Measurements from ENCODE around the gene GNG8. TPM values are rescaled to one million over a fixed set of nuclear protein-coding genes. Genes with fewer than 3 reads are reported as not detected.

The GNG8 gene
- total RNA-seq, 1 experiment from 2014 or later = not detected

DNA sequence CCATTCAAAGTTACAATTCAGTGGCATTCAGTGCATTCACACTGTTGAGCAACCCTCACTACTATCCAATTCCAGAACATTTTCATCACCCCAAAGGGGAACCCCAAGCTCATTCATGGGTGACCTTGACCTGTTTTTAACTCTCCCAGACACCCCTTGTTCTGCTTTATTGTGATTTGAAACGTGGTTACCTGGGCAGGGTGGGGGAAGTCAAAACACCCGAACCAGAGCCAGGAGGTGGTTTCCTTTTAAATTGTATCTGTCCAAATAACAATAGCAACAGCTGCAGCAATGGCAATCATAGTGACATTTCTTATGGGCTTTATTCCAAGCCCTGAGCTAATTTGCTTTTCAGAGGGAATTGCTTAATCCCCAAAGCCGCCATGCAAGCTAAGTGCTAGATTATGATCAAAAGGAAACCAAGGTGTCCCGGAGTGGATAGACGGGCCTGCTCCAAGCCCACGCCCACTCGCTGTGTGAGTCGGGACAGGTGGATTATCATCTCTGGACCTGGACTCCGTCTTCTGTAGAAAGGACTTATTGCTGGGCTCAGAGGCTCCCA, 17.3 kb downstream of the GNG8 start:
- Mint-ChIP-seq H3K27ac (ENCODE audit: low read depth, unreplicated experiment) (no peak overlapping the region), H3K36me3 (ENCODE audit: insufficient read depth, unreplicated experiment) (no peaks in the 10 kb centered on the region), H3K9me3 (ENCODE audit: unreplicated experiment) (no peaks in the 10 kb centered on the region), H3K4me1 (ENCODE audit: insufficient read depth, unreplicated experiment) (peaks cover 7% of the 10 kb centered on the region), H3K4me3 (ENCODE audit: unreplicated experiment) (no peak overlapping the region), H3K27me3 (ENCODE audit: insufficient read depth, unreplicated experiment) (no peaks in the 10 kb centered on the region)
- TF ChIP-seq, protein P1, sequence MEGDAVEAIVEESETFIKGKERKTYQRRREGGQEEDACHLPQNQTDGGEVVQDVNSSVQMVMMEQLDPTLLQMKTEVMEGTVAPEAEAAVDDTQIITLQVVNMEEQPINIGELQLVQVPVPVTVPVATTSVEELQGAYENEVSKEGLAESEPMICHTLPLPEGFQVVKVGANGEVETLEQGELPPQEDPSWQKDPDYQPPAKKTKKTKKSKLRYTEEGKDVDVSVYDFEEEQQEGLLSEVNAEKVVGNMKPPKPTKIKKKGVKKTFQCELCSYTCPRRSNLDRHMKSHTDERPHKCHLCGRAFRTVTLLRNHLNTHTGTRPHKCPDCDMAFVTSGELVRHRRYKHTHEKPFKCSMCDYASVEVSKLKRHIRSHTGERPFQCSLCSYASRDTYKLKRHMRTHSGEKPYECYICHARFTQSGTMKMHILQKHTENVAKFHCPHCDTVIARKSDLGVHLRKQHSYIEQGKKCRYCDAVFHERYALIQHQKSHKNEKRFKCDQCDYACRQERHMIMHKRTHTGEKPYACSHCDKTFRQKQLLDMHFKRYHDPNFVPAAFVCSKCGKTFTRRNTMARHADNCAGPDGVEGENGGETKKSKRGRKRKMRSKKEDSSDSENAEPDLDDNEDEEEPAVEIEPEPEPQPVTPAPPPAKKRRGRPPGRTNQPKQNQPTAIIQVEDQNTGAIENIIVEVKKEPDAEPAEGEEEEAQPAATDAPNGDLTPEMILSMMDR (IDR thresholded peaks at IDR 0.05; ENCODE audit: unreplicated experiment) = no peak
- ChIA-PET POLR2A (interaction anchor here (0.5 to 1.8 kb wide), 4 partner anchors 43 to 504 kb away, joined by 3 to 11 read pairs (median 4); partner anchors contain the start of gene DACT3), CTCF (interaction anchor here (0.8 to 7.7 kb wide), 2 partner anchors 12 to 43 kb away, joined by 7 to 75 read pairs; no protein-coding TSS in a partner anchor)
- intact Hi-C loops (cut with micrococcal nuclease) = no loop called here
- no TSS peak for BruUV-seq (replicated peaks)
- no peak for DNase-seq (ENCODE audit: unreplicated experiment)

DNA sequence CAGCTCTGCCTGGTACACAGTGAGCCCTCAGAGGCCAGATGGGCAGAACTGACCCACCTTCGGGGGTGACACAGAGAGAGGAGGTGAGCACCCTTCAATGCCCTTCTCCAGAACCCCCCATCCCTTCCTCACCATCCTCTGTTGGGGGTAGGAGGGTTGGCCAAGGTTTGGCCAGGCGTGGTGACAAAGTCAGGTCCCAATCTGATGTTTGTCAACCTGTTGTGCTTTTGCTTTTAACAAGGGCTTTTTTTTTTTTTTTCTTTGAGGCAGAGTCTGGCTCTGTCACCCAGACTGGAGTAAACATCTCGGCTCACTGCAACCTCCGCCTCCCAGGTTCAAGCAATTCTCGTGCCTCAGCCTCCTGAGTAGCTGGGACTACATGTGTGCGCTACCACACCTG, 18.4 kb downstream of the GNG8 start:
- BruUV-seq (replicated peaks) = no TSS peak
- ChIA-PET POLR2A (interaction anchor here (0.6 to 1.4 kb wide), 7 partner anchors 15 to 215 kb away, joined by 3 to 20 read pairs (median 3); partner anchors contain the start of genes CALM3 and DACT3), CTCF (interaction anchor here (0.6 to 7.7 kb wide), 13 partner anchors 8 to 286 kb away, joined by 3 to 101 read pairs (median 5); partner anchors contain the start of gene DACT3)
- Mint-ChIP-seq H3K4me3 (ENCODE audit: unreplicated experiment) (no peak overlapping the region), H3K36me3 (ENCODE audit: insufficient read depth, unreplicated experiment) (no peaks in the 10 kb centered on the region), H3K27ac (ENCODE audit: low read depth, unreplicated experiment) (no peak overlapping the region), H3K9me3 (ENCODE audit: unreplicated experiment) (no peaks in the 10 kb centered on the region), H3K27me3 (ENCODE audit: insufficient read depth, unreplicated experiment) (no peaks in the 10 kb centered on the region), H3K4me1 (ENCODE audit: insufficient read depth, unreplicated experiment) (peaks cover 7% of the 10 kb centered on the region)
- TF ChIP-seq, protein P1 (IDR thresholded peaks at IDR 0.05; ENCODE audit: unreplicated experiment) = no peak
- intact Hi-C loops (cut with micrococcal nuclease) = no loop called here
- no peak for DNase-seq (ENCODE audit: unreplicated experiment)

DNA sequence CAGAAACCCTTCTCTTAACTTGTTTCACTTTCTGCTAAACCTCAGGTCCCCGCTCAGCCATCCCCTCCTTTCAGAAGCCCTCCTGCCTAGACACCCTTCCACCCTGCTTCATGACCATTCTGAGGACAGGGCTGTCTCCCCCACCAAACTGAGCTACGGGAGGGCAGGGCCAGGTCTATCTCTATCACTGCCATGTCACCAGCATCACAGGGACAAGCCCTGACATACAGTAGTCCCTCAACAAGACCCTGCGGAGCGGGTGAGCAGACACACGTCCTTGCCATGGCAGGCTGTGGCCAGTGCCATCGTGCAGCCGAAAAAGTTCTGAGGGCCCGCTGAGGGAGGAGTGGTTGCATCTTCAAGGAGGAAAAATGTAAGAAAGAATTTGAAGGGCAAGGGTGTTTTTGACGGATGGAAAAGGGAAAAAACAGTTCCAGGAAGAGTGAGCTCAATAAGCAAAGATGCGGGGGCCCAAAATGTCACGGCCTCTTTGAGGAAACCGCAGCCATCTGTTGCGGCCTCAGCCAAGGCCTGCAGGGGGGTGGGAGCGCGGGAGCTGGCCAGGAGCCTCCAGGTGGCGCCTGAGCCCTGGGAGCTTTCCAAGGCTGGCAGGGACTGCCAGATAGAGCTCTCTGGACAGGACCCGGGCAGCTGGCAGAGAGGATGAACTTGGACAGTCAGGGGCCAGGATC, 19.2 kb downstream of the GNG8 start:
- Mint-ChIP-seq H3K4me1 (ENCODE audit: insufficient read depth, unreplicated experiment) (peaks cover 7% of the 10 kb centered on the region), H3K9me3 (ENCODE audit: unreplicated experiment) (no peaks in the 10 kb centered on the region), H3K4me3 (ENCODE audit: unreplicated experiment) (no peak overlapping the region), H3K36me3 (ENCODE audit: insufficient read depth, unreplicated experiment) (no peaks in the 10 kb centered on the region), H3K27me3 (ENCODE audit: insufficient read depth, unreplicated experiment) (no peaks in the 10 kb centered on the region), H3K27ac (ENCODE audit: low read depth, unreplicated experiment) (no peak overlapping the region)
- intact Hi-C loops (cut with micrococcal nuclease) = no loop called here
- POLR2A ChIA-PET = interaction anchor here (0.6 to 1.4 kb wide), 8 partner anchors 14 to 234 kb away, joined by 3 to 20 read pairs (median 3); partner anchors contain the start of genes AP2S1, CALM3 and DACT3
- CTCF ChIA-PET = interaction anchor here (0.6 to 7.7 kb wide), 23 partner anchors 9 to 431 kb away, joined by 3 to 101 read pairs (median 4); partner anchors contain the start of gene DACT3
- peak; percentile 72 for DNase-seq (ENCODE audit: unreplicated experiment)
- no TSS peak for BruUV-seq (replicated peaks)
- TF ChIP-seq, protein P1 (IDR thresholded peaks at IDR 0.05; ENCODE audit: unreplicated experiment) = peak; percentile 52

DNA sequence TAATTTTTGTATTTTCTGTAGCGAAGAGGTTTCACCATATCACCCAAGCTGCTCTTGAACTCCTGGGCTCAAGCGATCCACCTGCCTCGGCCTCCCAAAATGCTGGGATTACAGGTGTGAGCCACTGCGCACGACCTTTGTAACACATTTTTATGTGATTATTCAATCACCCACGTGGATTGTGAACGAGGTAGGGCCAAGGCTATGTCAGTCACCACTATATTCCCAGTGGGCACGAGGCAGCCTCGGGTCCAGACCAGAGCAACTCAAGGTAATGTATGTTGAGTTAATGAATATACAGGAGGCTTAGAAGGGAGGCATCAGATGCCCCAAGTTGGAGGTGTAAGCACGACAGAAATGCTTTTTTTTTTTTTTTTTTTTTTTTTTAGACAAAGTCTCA, 20.0 kb downstream of the GNG8 start:
- CTCF ChIA-PET = interaction anchor here (0.5 to 7.7 kb wide), 13 partner anchors 10 to 527 kb away, joined by 3 to 101 read pairs (median 4); partner anchors contain the start of gene DACT3
- H3K4me1 Mint-ChIP-seq (ENCODE audit: insufficient read depth, unreplicated experiment) = peaks cover 7% of the 10 kb centered on the region
- DNase-seq (ENCODE audit: unreplicated experiment) = no peak
- H3K9me3 Mint-ChIP-seq (ENCODE audit: unreplicated experiment) = no peaks in the 10 kb centered on the region
- no peak overlapping the region for H3K4me3 Mint-ChIP-seq (ENCODE audit: unreplicated experiment)
- H3K36me3 Mint-ChIP-seq (ENCODE audit: insufficient read depth, unreplicated experiment) = peaks cover 5% of the 10 kb centered on the region
- no peaks in the 10 kb centered on the region for H3K27me3 Mint-ChIP-seq (ENCODE audit: insufficient read depth, unreplicated experiment)
- H3K27ac Mint-ChIP-seq (ENCODE audit: low read depth, unreplicated experiment) = no peak overlapping the region
- BruUV-seq (replicated peaks) = no TSS peak
- intact Hi-C loops (cut with micrococcal nuclease) = no loop called here
- TF ChIP-seq, protein P1 (IDR thresholded peaks at IDR 0.05; ENCODE audit: unreplicated experiment) = no peak
- POLR2A ChIA-PET = interaction anchor here (2.6 kb wide), 1 partner anchor 46 kb away, joined by 23 read pairs; the partner anchor contains the start of gene DACT3

Measured in MCF 10A (cell line).